Measurements from ENCODE around the gene PHF21B.

GRCh38 chr22:44894782-44895181 lies 115.0 kb downstream of the PHF21B start:
- TF ChIP-seq CTCF (IDR thresholded peaks at IDR 0.05) (no peak), POLR2A (IDR thresholded peaks at IDR 0.05) (no peak)
